ENCODE data around the gene CSN3. TPM values are rescaled to one million over a fixed set of nuclear protein-coding genes. Genes with fewer than 3 reads are reported as not detected.

The CSN3 gene
- total RNA-seq, 1 donor from 2014 or later, result not detected

- TF ChIP-seq, protein P1, sequence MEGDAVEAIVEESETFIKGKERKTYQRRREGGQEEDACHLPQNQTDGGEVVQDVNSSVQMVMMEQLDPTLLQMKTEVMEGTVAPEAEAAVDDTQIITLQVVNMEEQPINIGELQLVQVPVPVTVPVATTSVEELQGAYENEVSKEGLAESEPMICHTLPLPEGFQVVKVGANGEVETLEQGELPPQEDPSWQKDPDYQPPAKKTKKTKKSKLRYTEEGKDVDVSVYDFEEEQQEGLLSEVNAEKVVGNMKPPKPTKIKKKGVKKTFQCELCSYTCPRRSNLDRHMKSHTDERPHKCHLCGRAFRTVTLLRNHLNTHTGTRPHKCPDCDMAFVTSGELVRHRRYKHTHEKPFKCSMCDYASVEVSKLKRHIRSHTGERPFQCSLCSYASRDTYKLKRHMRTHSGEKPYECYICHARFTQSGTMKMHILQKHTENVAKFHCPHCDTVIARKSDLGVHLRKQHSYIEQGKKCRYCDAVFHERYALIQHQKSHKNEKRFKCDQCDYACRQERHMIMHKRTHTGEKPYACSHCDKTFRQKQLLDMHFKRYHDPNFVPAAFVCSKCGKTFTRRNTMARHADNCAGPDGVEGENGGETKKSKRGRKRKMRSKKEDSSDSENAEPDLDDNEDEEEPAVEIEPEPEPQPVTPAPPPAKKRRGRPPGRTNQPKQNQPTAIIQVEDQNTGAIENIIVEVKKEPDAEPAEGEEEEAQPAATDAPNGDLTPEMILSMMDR (IDR thresholded peaks at IDR 0.05), result no peak
- CTCF ChIA-PET, result no interaction called here
These were observed 3.1 kb upstream of the CSN3 start for GRCh38 chr4:70239131-70239883.

GRCh38 chr4:70239884-70240591 is 2.4 kb upstream of the CSN3 start:
- Mint-ChIP-seq H3K9me3 (no peaks in the 10 kb centered on the region), H3K27me3 (no peaks in the 10 kb centered on the region), H3K4me1 (no peaks in the 10 kb centered on the region), H3K27ac (no peak overlapping the region), H3K4me3 (no peak overlapping the region), H3K36me3 (ENCODE audit: low read depth) (no peaks in the 10 kb centered on the region)
- no peak for ATAC-seq (ENCODE audit: low read depth)
- TF ChIP-seq, protein P1 (IDR thresholded peaks at IDR 0.05), result no peak
- intact Hi-C loops (cut with micrococcal nuclease), result no loop called here
- no peak for DNase-seq
- POLR2A ChIA-PET, result no interaction called here
- CTCF ChIA-PET, result no interaction called here

More at GRCh38 chr4:70239131-70239883, 3.1 kb upstream of the CSN3 start:
- POLR2A ChIA-PET, result no interaction called here
- DNase-seq (no peak), ATAC-seq (ENCODE audit: low read depth) (no peak)
- intact Hi-C loops (cut with micrococcal nuclease), result no loop called here
- no peaks in the 10 kb centered on the region for H3K9me3 Mint-ChIP-seq
- no peak overlapping the region for H3K27ac Mint-ChIP-seq
- H3K36me3 Mint-ChIP-seq (ENCODE audit: low read depth), result no peaks in the 10 kb centered on the region
- H3K27me3 Mint-ChIP-seq, result no peaks in the 10 kb centered on the region
- H3K4me3 Mint-ChIP-seq, result no peak overlapping the region
- no peaks in the 10 kb centered on the region for H3K4me1 Mint-ChIP-seq

GRCh38 chr4:70243091-70243490 is 694 bp downstream of the CSN3 start:
- TF ChIP-seq, protein P1 (IDR thresholded peaks at IDR 0.05), result no peak
- H3K4me1 Mint-ChIP-seq, result no peaks in the 10 kb centered on the region
- no peak overlapping the region for H3K4me3 Mint-ChIP-seq
- no peaks in the 10 kb centered on the region for H3K27me3 Mint-ChIP-seq
- intact Hi-C loops (cut with micrococcal nuclease), result no loop called here
- no peak for ATAC-seq (ENCODE audit: low read depth)
- H3K36me3 Mint-ChIP-seq (ENCODE audit: low read depth), result no peaks in the 10 kb centered on the region
- H3K27ac Mint-ChIP-seq, result no peak overlapping the region
- no peaks in the 10 kb centered on the region for H3K9me3 Mint-ChIP-seq
- POLR2A ChIA-PET, result no interaction called here
- CTCF ChIA-PET, result no interaction called here
- DNase-seq, result no peak

- DNase-seq (no peak), ATAC-seq (ENCODE audit: low read depth) (no peak)
- ChIA-PET POLR2A (no interaction called here), CTCF (no interaction called here)
- H3K4me3 Mint-ChIP-seq, result no peak overlapping the region
- intact Hi-C loops (cut with micrococcal nuclease), result no loop called here
- no peaks in the 10 kb centered on the region for H3K4me1 Mint-ChIP-seq
- no peaks in the 10 kb centered on the region for H3K9me3 Mint-ChIP-seq
- TF ChIP-seq, protein P1 (IDR thresholded peaks at IDR 0.05), result no peak
- no peak overlapping the region for H3K27ac Mint-ChIP-seq
- no peaks in the 10 kb centered on the region for H3K27me3 Mint-ChIP-seq
- no peaks in the 10 kb centered on the region for H3K36me3 Mint-ChIP-seq (ENCODE audit: low read depth)
These were observed 9.0 kb downstream of the CSN3 start for GRCh38 chr4:70251250-70251944.

- no peaks in the 10 kb centered on the region for H3K27me3 Mint-ChIP-seq
- TF ChIP-seq, protein P1 (IDR thresholded peaks at IDR 0.05), result no peak
- ATAC-seq (ENCODE audit: low read depth) (no peak), DNase-seq (no peak)
- ChIA-PET POLR2A (no interaction called here), CTCF (no interaction called here)
- intact Hi-C loops (cut with micrococcal nuclease), result no loop called here
- H3K36me3 Mint-ChIP-seq (ENCODE audit: low read depth), result no peaks in the 10 kb centered on the region
- H3K4me3 Mint-ChIP-seq, result no peak overlapping the region
- no peaks in the 10 kb centered on the region for H3K9me3 Mint-ChIP-seq
- no peak overlapping the region for H3K27ac Mint-ChIP-seq
- no peaks in the 10 kb centered on the region for H3K4me1 Mint-ChIP-seq
These were observed 9.5 kb downstream of the CSN3 start for GRCh38 chr4:70251945-70252277.

All from activated B cell treated with CpG ODN at 0.5 μM for 24 hours (primary cell).